GM21717 (cell line): ENCODE results near the gene ZNF175.

Source experiments
- ATAC-seq: cut with Tn5 transposase; IDR thresholded peaks from one replicate; pipeline ENCODE4 v1.9.1; 2021; ENCODE audit warnings: mild to moderate bottlenecking, moderate library complexity; ENCODE audit not compliant: unreplicated experiment

The ZNF175 gene

GRCh38 chr19:51570962-51571575 is at the start of gene ZNF175:
Gene ZNF175 (plus strand): TSS chr19:51571283. CDS start chr19:51573330, 2,047 bp downstream.
- peak; percentile 72 for ATAC-seq

GRCh38 chr19:51521357-51521756 is 49.7 kb upstream of the ZNF175 start:
- no peak for ATAC-seq

DNA sequence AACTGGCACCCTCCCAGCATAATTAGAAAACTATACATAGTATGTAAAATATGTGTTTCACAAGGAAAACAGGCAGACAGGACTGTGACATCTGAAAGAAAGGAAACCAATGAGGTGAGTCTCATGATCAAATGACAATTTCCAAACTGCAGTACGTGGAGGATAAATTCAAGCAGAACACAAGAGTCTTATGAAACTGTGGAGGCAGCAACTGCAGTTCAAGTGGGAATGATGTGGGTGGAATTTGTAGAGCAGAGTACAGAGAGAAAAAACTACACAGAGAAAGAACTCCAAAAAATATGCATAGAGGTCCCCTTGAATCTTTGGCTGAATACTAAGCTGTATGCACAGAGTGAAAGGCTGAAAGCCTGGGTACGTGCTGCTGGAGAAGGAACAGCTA is 49.3 kb upstream of the ZNF175 start:
- no peak for ATAC-seq

DNA sequence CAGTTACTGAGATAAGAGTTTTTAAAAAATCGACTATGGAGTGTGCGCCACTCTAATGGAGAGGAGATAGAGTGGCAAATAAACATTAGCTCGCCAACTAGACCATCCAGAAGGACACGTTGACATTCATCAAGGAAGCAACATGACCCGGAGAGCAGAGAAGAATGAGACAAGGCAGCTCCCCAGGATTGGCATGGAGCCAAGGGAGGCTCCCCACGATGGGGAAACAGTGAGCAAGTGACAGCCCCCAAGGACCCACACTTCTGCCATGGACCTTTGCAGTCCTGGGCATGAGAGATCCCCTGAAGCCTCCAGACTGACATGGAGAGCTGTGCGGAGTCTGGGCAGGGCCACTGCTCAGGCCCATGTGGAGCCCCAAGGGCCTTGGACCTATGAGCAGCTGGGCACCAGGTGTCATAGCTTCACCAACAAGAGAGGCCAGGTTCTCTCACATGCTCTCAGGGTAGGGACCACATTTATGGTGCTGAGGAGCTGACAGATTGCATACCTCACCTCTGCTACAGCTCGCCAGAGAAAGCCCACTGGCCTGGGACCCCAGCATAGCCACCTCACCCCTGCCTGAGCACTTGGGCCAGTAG is 46.3 kb upstream of the ZNF175 start:
- no peak for ATAC-seq

- ATAC-seq: no peak
These were observed 45.4 kb upstream of the ZNF175 start for GRCh38 chr19:51525651-51526050.

- no peak for ATAC-seq
These were observed 41.8 kb upstream of the ZNF175 start for GRCh38 chr19:51529301-51529700.

DNA sequence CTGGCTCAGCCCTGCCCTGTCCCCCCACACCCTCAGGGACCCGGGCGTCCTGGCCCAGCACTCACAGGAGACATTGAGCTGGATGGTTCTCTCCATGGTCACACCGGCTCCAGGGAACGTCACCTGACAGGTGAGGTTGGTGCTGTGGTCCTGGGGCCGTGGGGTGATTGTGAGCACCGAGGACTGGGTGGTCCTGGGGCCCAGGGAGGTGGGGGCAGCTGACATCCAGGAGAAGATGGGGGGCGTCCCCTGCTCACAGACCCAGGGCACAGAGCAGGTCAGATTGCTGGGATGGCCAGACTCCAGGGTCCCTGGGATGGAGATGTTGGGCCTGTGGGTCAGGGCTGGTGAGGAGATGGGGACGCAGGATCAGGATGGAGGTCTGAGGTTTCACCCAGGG is 40.5 kb upstream of the ZNF175 start:
- ATAC-seq: no peak

DNA sequence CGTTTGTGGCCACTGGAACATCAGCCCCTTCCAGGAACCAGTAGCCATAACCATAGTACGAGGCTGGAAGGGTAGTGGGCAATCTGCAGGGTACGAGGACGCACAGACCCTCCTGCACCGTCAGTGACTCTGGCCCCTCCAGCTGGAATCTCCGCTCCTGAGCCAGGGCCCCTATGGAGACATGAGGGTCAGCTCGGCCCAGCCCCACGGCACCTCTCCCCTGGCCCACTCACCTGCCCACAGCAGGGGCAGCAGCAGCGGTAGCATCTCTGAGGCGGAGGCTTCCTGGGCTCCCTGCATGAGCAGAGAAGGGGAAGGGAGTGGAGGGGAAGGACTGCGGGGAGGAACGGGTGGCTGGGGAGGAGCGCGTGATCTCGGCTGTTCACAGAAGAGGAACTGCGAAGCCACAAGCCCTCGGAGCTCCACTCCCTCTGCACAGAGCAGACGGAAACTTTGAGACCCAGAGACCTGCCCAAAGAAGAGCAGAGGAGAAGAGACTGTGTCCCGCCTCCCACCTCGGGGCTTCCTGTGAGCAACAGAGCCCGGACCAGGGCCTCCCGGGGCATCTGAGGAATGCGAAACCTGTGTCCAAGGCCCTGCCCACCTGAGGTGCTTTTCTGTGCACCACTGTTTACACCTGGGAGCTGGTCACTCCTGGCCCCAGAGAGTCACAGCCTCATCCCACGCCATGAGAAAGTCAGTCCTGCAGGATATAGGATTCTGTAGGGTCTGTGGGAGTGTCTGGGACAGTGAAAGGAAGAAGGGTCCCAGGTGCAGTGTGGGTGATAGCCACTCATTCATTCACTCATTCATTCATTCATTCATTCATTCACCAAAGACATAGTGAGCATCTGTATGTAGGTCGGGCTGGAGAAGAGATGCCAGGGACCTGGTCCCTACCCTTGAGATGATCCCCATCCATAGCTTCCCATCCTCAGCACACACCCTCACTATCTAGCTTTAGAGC is 39.5 kb upstream of the ZNF175 start, which contains the start of gene SIGLEC6:
Gene SIGLEC6, minus strand, starts transcription at position 322 of the 967 bp plus-strand sequence. Its CDS starts 22 bp downstream, at position 300.
- no peak for ATAC-seq

- no peak for ATAC-seq
These were observed 35.5 kb upstream of the ZNF175 start for GRCh38 chr19:51535535-51535934.

DNA sequence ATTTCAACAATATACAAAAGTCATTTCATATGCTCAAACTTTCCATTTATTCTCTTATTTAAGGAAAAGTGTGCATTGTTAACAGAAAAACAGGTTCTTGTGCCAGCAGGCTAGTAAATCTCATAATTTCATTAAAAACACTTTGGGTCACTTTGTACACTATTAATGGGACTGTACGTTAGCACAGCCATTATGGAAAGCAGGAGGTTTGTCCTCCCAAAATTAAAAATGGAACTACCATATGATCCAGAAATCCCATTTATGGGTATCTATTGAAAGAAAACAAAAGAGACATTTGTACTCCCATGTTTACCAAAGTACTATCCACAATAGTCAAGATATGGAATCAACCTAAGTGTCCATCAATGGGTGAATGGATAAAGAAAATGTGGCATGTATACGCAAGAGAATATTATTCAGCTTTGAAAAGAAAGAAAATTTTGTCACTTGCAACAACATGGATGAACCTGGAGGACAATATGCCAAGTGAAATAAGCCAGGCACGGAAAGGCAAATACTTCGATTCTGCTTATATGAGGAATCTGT is 31.2 kb upstream of the ZNF175 start:
- ATAC-seq: no peak

- ATAC-seq: no peak
These were observed 29.4 kb upstream of the ZNF175 start for GRCh38 chr19:51541458-51542357.

DNA sequence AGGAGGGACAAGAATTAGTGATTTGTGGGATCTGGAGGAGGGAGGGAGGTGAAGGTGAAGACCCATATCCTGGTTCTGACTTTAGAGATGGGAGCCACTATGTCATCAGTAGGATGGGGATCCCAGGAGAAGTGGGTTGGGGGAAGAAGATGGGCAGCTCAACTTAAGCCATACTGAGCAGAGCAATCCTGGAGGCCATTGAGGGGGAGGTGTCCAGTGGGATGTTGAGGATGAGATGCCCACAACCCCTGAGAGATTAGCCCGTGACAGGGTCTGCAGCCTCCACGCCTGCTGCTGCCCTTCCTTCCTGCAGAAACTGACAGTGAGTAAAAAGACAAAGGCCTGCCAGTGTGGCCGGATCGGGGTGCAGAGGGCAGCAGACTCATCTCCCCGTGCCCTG is 28.4 kb upstream of the ZNF175 start:
- ATAC-seq: no peak

GRCh38 chr19:51544038-51544437 is 27.0 kb upstream of the ZNF175 start:
- no peak for ATAC-seq

GRCh38 chr19:51546107-51546649 is 24.9 kb upstream of the ZNF175 start:
- ATAC-seq: no peak

DNA sequence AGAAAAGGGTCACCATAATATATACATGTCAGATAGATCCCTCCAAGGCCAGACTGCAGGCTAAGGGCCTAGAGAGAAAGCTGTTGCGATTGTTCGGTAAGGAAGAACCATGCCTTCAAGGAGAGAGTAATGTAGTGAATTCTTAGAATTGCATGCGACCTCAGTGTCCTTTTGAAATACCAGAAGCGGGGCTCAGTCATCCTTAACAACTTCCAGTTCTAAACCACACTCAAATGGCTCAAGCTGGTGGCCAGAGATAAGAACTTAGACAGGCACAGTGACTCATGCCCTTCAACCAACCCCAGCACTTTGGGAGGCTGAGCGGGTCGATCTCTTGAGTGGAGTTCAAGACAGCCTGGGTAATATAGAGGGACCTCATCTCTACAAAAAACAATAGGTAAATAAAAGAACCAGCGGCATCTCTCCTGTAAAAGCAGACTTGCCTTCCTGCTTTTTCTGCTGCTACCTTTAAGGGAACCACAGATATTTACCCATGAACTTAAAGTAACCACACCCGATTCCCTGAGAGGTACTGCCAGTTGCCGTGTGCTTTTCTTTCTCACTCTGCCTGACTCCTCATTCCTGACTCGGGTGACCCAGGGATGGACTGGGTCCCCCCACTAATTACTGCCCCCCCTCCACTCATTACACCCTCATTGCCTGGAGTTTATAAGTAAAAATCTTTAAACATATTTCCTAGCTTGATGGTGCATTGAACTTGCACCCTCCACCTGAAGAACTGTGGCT is 24.3 kb upstream of the ZNF175 start:
- no peak for ATAC-seq

DNA sequence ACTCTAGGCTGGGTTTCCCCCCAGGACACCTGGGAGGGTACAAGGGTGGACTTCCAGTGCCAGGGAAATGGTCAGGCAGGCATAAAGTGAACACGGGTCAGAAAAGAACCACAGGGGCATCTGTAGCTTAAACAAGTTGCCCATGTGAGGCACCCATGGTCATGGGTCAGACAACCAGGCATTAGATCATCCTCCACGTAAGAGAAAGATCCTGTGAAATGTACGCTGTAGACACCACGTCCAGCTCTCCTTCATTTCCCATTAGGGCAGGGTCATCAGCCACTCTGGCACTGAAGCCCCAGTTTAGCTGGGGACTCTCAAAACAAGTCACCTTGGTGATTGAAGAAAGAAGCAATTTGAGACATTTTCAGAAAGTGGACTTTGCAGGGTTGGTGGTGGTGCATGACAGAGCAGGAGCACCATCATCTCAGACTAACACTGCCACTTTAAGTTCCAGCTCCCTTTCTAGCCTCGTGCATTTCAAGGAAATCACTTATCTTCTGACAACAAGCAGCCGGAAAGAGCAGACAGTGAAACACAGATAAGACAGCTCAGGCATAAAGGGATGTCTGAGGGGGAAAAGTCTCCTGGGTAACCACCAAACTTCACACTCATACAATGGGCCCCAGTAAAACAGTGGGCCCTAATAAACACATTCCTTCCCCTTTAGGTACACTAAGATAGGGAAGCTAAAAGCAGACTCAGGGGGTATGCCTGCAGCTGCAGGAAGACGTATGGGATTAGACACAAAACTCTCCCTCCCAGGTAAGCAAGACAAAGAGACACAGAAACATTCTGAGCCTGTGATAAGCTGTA is 23.5 kb upstream of the ZNF175 start:
- ATAC-seq: no peak

DNA sequence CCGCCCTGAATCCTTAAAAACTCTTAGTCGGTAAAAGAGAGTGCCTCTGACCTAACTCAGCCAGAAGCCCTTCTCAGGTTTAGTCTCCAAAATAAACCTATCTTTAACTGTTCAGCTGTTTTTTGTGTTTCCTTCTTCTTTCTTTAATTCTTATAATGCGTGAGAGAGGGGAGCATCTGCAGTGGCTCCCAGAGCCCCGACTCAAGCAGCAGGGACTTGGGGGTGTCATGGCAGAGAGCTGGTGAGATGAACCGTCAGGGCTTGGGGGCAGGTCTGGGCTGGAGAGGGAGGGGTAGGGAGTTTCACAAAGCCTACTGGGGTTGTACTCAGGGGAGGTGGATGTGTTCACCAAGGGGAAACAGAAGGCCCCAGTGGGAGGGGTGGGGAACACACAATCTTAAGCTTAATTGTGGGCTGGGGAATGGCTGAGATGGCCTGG is 22.9 kb upstream of the ZNF175 start:
- ATAC-seq: no peak

GRCh38 chr19:51548891-51549305 is 22.2 kb upstream of the ZNF175 start:
- ATAC-seq: no peak
